ENCODE data around the gene HSPA1L. TPM values are rescaled to one million over a fixed set of nuclear protein-coding genes. Genes with fewer than 3 reads are reported as not detected.

The HSPA1L gene
- total RNA-seq, 1 donor from 2014 or later: 0.98 TPM

DNA sequence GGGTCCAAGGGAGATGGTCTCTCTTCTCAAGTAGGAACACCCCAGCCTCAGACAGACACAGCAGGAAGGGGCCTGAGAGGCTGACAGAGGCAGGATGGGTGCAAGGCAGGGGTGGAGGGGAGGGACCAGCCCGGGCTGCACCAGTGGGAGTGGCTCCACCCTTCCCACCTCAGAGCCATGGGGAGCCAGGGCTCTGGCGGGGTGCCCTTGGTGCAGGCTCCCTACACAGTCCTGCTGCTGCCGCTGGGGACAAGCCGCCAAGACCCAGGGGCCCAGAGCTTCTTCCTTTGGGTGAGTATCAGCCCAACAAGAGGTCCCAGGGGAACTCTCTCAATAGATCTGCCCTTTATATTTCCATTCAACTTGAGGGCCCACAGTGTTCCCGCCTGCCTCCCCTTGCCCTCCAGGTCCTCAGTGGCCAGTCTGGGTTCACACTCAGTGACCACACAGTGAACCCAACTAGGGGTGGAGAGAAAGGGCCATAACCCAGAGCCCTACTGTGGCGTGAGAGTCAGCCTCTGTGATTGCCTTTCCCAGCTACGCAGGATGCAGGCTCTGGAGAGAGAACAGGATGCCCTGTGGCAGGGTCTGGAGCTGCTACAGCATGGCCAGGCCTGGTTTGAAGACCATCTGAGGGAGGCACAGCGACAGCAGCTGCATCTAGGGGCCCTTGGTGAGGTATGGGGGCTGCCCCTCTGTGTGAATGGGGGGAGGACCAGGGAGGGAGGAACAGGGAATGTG is 52.0 kb downstream of the HSPA1L start:
- no peaks in the 10 kb centered on the region for H3K27me3 ChIP-seq
- no peaks in the 10 kb centered on the region for H3K36me3 ChIP-seq
- H3K9me3 ChIP-seq: no peaks in the 10 kb centered on the region
- no peak for TF ChIP-seq POLR2A (IDR thresholded peaks at IDR 0.05)
- no peak for TF ChIP-seq POLR2AphosphoS5 (IDR thresholded peaks at IDR 0.05; ENCODE audit: insufficient read depth in 1 of 2, low read depth in 1 of 2)
- TF ChIP-seq, protein P1, sequence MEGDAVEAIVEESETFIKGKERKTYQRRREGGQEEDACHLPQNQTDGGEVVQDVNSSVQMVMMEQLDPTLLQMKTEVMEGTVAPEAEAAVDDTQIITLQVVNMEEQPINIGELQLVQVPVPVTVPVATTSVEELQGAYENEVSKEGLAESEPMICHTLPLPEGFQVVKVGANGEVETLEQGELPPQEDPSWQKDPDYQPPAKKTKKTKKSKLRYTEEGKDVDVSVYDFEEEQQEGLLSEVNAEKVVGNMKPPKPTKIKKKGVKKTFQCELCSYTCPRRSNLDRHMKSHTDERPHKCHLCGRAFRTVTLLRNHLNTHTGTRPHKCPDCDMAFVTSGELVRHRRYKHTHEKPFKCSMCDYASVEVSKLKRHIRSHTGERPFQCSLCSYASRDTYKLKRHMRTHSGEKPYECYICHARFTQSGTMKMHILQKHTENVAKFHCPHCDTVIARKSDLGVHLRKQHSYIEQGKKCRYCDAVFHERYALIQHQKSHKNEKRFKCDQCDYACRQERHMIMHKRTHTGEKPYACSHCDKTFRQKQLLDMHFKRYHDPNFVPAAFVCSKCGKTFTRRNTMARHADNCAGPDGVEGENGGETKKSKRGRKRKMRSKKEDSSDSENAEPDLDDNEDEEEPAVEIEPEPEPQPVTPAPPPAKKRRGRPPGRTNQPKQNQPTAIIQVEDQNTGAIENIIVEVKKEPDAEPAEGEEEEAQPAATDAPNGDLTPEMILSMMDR (IDR thresholded peaks at IDR 0.05): no peak
- no peaks in the 10 kb centered on the region for H3K4me1 ChIP-seq
- H3K4me3 ChIP-seq: no peak overlapping the region
- H3K27ac ChIP-seq: no peak overlapping the region
- DNase-seq (ENCODE audit: extremely low spot score in 2 of 2): no peak
- intact Hi-C loops (cut with DNase I): no loop called here

DNA sequence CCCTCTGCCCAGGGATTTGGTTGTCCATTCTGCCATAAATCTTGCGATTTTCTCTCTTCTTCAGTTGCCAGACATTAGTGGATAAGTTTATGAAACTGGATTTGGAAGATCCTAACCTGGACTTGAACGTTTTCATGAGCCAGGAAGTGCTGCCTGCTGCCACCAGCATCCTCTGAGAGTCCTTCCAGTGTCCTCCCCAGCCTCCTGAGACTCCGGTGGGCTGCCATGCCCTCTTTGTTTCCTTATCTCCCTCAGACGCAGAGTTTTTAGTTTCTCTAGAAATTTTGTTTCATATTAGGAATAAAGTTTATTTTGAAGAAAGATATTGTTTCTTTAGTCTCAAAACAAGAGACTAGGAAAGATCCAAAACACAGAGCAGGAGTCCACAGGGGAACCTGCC is 52.7 kb downstream of the HSPA1L start, which contains the start of gene SAPCD1:
Gene SAPCD1 (plus strand): TSS at position 301 of the 400 bp plus-strand sequence. CDS start 399 bp downstream, outside the sequence.
- intact Hi-C loops (cut with DNase I): no loop called here
- Histone ChIP-seq H3K4me1 (no peaks in the 10 kb centered on the region), H3K27ac (no peak within 1 kb of the TSS), H3K4me3 (no peak within 1 kb of the TSS), H3K9me3 (no peaks in the 10 kb centered on the region), H3K36me3 (no peaks in the 10 kb centered on the region), H3K27me3 (no peaks in the 10 kb centered on the region)
- TF ChIP-seq POLR2AphosphoS5 (IDR thresholded peaks at IDR 0.05; ENCODE audit: insufficient read depth in 1 of 2, low read depth in 1 of 2) (no peak), POLR2A (IDR thresholded peaks at IDR 0.05) (no peak)
- DNase-seq (ENCODE audit: extremely low spot score in 2 of 2): no peak

DNA sequence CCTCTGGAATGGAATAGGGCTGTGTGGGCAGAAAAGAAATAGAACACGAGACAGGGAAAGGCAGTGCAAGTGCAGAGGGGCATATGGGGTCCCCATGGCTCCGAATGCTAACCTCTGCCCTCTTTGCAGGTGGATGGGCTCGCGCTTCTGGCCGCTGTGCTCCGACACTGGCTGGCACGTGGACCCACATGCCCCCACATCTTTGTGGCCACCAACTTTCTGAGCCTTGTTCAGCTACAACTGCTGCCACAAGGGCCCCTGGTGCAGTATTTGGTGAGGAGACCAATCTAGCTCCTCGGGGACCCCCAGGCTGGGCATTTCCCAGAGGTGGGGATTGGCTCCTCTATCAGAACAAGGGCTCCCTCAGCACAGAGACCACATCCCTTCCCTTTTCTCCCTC is 53.7 kb downstream of the HSPA1L start:
- TF ChIP-seq POLR2A (IDR thresholded peaks at IDR 0.05) (no peak), POLR2AphosphoS5 (IDR thresholded peaks at IDR 0.05; ENCODE audit: insufficient read depth in 1 of 2, low read depth in 1 of 2) (no peak)
- TF ChIP-seq, protein P1 (IDR thresholded peaks at IDR 0.05): no peak
- no peak for DNase-seq (ENCODE audit: extremely low spot score in 2 of 2)
- intact Hi-C loops (cut with DNase I): no loop called here

DNA sequence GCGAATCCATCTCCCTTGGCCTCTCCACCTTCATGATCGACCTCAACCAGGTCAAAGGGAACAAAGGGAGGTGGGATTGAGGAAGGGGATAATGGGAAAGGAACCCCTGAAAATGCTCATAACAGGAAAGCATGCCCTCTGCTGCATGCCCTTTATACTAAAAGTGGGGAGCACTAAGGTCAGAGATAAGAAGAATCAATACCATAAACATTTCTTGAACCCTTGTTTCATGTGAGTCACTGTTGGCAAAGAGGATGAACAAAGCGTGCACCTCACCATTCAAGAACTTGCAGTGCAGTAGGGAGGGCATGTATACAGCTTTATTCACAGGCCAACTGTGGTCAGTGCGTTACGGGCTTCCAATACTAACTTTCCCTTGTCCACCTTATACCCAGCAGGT is 54.3 kb downstream of the HSPA1L start:
- TF ChIP-seq POLR2A (IDR thresholded peaks at IDR 0.05) (no peak), POLR2AphosphoS5 (IDR thresholded peaks at IDR 0.05; ENCODE audit: insufficient read depth in 1 of 2, low read depth in 1 of 2) (no peak)
- TF ChIP-seq, protein P1 (IDR thresholded peaks at IDR 0.05): no peak
- no peak for DNase-seq (ENCODE audit: extremely low spot score in 2 of 2)
- no peak overlapping the region for H3K4me3 ChIP-seq
- H3K9me3 ChIP-seq: no peaks in the 10 kb centered on the region
- no peaks in the 10 kb centered on the region for H3K36me3 ChIP-seq
- intact Hi-C loops (cut with DNase I): no loop called here
- no peaks in the 10 kb centered on the region for H3K4me1 ChIP-seq
- H3K27me3 ChIP-seq: no peaks in the 10 kb centered on the region
- H3K27ac ChIP-seq: no peak overlapping the region

More for the DNA sequence above, 53.7 kb downstream of the HSPA1L start:
- Histone ChIP-seq H3K4me3 (no peak overlapping the region), H3K4me1 (no peaks in the 10 kb centered on the region), H3K27ac (no peak overlapping the region), H3K36me3 (no peaks in the 10 kb centered on the region), H3K27me3 (no peaks in the 10 kb centered on the region), H3K9me3 (no peaks in the 10 kb centered on the region)

Small RNA genes within 50 kb of the gene (small RNA-seq; reads per million reads assigned to genes)
- not detected for gene MSH5-SAPCD1
- gene RF00019: not detected
- not detected for gene SAPCD1
- 338 reads per million, percentile 98 among the genes with 10 or more reads in this experiment for gene SNORD48
- gene SNORD52: not detected

Other genes starting within 250 kb of the HSPA1L start
- gene LTA, start 243.0 kb downstream of the HSPA1L start, total RNA-seq: not detected
- gene TNF, start 239.7 kb downstream of the HSPA1L start, total RNA-seq: not detected
- gene LTB, start 232.9 kb downstream of the HSPA1L start, total RNA-seq: 5.4 TPM
- gene LST1, start 229.0 kb downstream of the HSPA1L start, total RNA-seq: not detected
- not detected for gene NCR3, start 222.3 kb downstream of the HSPA1L start, total RNA-seq
- 25.0 TPM for gene AIF1, start 200.0 kb downstream of the HSPA1L start, total RNA-seq
- 74.6 TPM for gene PRRC2A, start 194.6 kb downstream of the HSPA1L start, total RNA-seq
- gene BAG6, start 162.6 kb downstream of the HSPA1L start, total RNA-seq: 139 TPM
- not detected for gene APOM, start 159.4 kb downstream of the HSPA1L start, total RNA-seq
- 15.2 TPM for gene C6orf47, start 154.5 kb downstream of the HSPA1L start, total RNA-seq
- gene GPANK1, start 150.3 kb downstream of the HSPA1L start, total RNA-seq: 16.9 TPM
- 219 TPM for gene CSNK2B, start 149.2 kb downstream of the HSPA1L start, total RNA-seq
- 7.4 TPM for gene LY6G5B, start 145.3 kb downstream of the HSPA1L start, total RNA-seq
- 1.7 TPM for gene LY6G5C, start 134.2 kb downstream of the HSPA1L start, total RNA-seq
- 53.0 TPM for gene ABHD16A, start 112.0 kb downstream of the HSPA1L start, total RNA-seq
- not detected for gene LY6G6F, start 108.4 kb downstream of the HSPA1L start, total RNA-seq
- gene LY6G6D, start 99.9 kb downstream of the HSPA1L start, total RNA-seq: not detected
- not detected for gene LY6G6C, start 93.5 kb downstream of the HSPA1L start, total RNA-seq
- gene MPIG6B, start 91.9 kb downstream of the HSPA1L start, total RNA-seq: not detected
- 108 TPM for gene DDAH2, start 86.0 kb downstream of the HSPA1L start, total RNA-seq
- 250 TPM for gene CLIC1, start 78.8 kb downstream of the HSPA1L start, total RNA-seq
- 11.0 TPM for gene MSH5, start 75.3 kb downstream of the HSPA1L start, total RNA-seq
- gene SAPCD1, start 52.6 kb downstream of the HSPA1L start, total RNA-seq: not detected
- 0.74 TPM for gene VWA7, start 38.0 kb downstream of the HSPA1L start, total RNA-seq
- 39.8 TPM for gene VARS1, start 19.5 kb downstream of the HSPA1L start, total RNA-seq
- 51.6 TPM for gene LSM2, start 8.3 kb downstream of the HSPA1L start, total RNA-seq
- 345 TPM for gene HSPA1A, start 260 bp upstream of the HSPA1L start, total RNA-seq
- 466 TPM for gene HSPA1B, start 12.5 kb upstream of the HSPA1L start, total RNA-seq
- gene NEU1, start 47.5 kb upstream of the HSPA1L start, total RNA-seq: 26.0 TPM
- 5.9 TPM for gene SLC44A4, start 63.7 kb upstream of the HSPA1L start, total RNA-seq
- gene EHMT2, start 82.4 kb upstream of the HSPA1L start, total RNA-seq: 45.2 TPM
- gene ZBTB12, start 86.8 kb upstream of the HSPA1L start, total RNA-seq: 1.7 TPM
- 2.9 TPM for gene C2, start 112.4 kb upstream of the HSPA1L start, total RNA-seq
- gene CFB, start 130.8 kb upstream of the HSPA1L start, total RNA-seq: 9.6 TPM
- 100 TPM for gene NELFE, start 143.7 kb upstream of the HSPA1L start, total RNA-seq
- 35.4 TPM for gene SKIC2, start 143.9 kb upstream of the HSPA1L start, total RNA-seq
- 15.5 TPM for gene DXO, start 156.9 kb upstream of the HSPA1L start, total RNA-seq
- 31.4 TPM for gene C4A, start 166.8 kb upstream of the HSPA1L start, total RNA-seq
- 23.1 TPM for gene C4B, start 199.5 kb upstream of the HSPA1L start, total RNA-seq
- 9.3 TPM for gene CYP21A2, start 223.1 kb upstream of the HSPA1L start, total RNA-seq